Measurements from ENCODE around the gene FAM13A.

FAM13A gene

GRCh38 chr4:88828842-88829571 is 228.0 kb downstream of the FAM13A start:
- DNase-seq: no peak

- DNase-seq: no peak
These were observed 229.5 kb downstream of the FAM13A start for GRCh38 chr4:88827442-88827841.

GRCh38 chr4:88826771-88827170 is 230.2 kb downstream of the FAM13A start:
- no peak for DNase-seq

- DNase-seq: no peak
These were observed 231.1 kb downstream of the FAM13A start for GRCh38 chr4:88825931-88826330.

- DNase-seq: peak; percentile 75
These were observed 233.7 kb downstream of the FAM13A start for GRCh38 chr4:88823058-88823919.

- no peak for DNase-seq
These were observed 234.8 kb downstream of the FAM13A start for GRCh38 chr4:88822034-88822789.

- DNase-seq: no peak
These were observed 235.5 kb downstream of the FAM13A start for GRCh38 chr4:88821522-88821921.

- no peak for DNase-seq
These were observed 236.1 kb downstream of the FAM13A start for GRCh38 chr4:88820698-88821415.

- no peak for DNase-seq
These were observed 236.9 kb downstream of the FAM13A start for GRCh38 chr4:88819818-88820697.

GRCh38 chr4:88818631-88819470 is 238.1 kb downstream of the FAM13A start:
- DNase-seq: peak; percentile 47

- DNase-seq: no peak
These were observed 239.2 kb downstream of the FAM13A start for GRCh38 chr4:88817740-88818139.

GRCh38 chr4:88816360-88816759 is 240.6 kb downstream of the FAM13A start:
- no peak for DNase-seq

GRCh38 chr4:88814043-88814617 is 242.9 kb downstream of the FAM13A start:
- no peak for DNase-seq

GRCh38 chr4:88813013-88813412 is 244.0 kb downstream of the FAM13A start:
- DNase-seq: no peak

- DNase-seq: no peak
These were observed 244.6 kb downstream of the FAM13A start for GRCh38 chr4:88812420-88812819.

- DNase-seq: no peak
These were observed 245.1 kb downstream of the FAM13A start for GRCh38 chr4:88811904-88812303.

GRCh38 chr4:88810325-88810724 is 246.7 kb downstream of the FAM13A start:
- no peak for DNase-seq

GRCh38 chr4:88809576-88810219 is 247.3 kb downstream of the FAM13A start:
- DNase-seq: no peak

GRCh38 chr4:88809101-88809500 is 247.9 kb downstream of the FAM13A start:
- no peak for DNase-seq

- DNase-seq: no peak
These were observed 249.5 kb downstream of the FAM13A start for GRCh38 chr4:88807499-88807898.
